SK-N-MC (cell line): ENCODE measurements around the gene PLEKHG2.

Source experiments
- EZH2 ChIP-seq: fragments of 200-600 bp; sonication (generic); IDR thresholded peaks from one replicate; pipeline ENCODE4 v1.6.1; 2017; ENCODE audit warnings: antibody characterized with exemption
- POLR2AphosphoS5 ChIP-seq: IDR thresholded peaks from 2 replicates; pipeline ENCODE4 v1.6.1; 2012; ENCODE audit warnings: mild to moderate bottlenecking, low read depth, low read length, borderline replicate concordance

GRCh38 chr19:39369200-39369599, 43.3 kb upstream of the PLEKHG2 start:
- TF ChIP-seq EZH2 = no peak
- no peak for TF ChIP-seq POLR2AphosphoS5
